Osteoblast (primary cell): ENCODE results near the gene SPATA3. TPM values are rescaled to one million over a fixed set of nuclear protein-coding genes. Genes with fewer than 3 reads are reported as not detected.

ENCODE experiments used
- DNase-seq: peaks from one replicate; pipeline ENCODE4 v3.0.0; 2011; ENCODE audit warnings: low spot score, mixed read lengths; ENCODE audit not compliant: insufficient read length; ENCODE audit errors: missing footprints
- H2AFZ ChIP-seq: 2 replicates; pipeline ENCODE4 v1.6.0; 2011; ENCODE audit warnings: mild to moderate bottlenecking, low read length
- H3K27ac ChIP-seq: 2 replicates; pipeline ENCODE4 v1.5.1; 2011; ENCODE audit warnings: mild to moderate bottlenecking, low read depth, low read length, moderate library complexity
- H3K27me3 ChIP-seq: 2 replicates; pipeline ENCODE4 v1.6.0; 2012; ENCODE audit warnings: mild to moderate bottlenecking, control low read depth, inconsistent platforms, low read length, moderate library complexity; ENCODE audit not compliant: insufficient read depth
- H3K36me3 ChIP-seq: 2 replicates; pipeline ENCODE4 v1.5.1; 2011; ENCODE audit warnings: mild to moderate bottlenecking, low read length, control low read depth, moderate library complexity; ENCODE audit not compliant: insufficient read depth
- H3K4me1 ChIP-seq: 2 replicates; pipeline ENCODE4 v1.5.1; 2011; ENCODE audit warnings: mild to moderate bottlenecking, low read length, control low read depth, moderate library complexity; ENCODE audit not compliant: insufficient read depth
- H3K4me2 ChIP-seq: 2 replicates; pipeline ENCODE4 v1.6.0; 2011; ENCODE audit warnings: mild to moderate bottlenecking, low read length; ENCODE audit not compliant: insufficient read depth
- H3K4me3 ChIP-seq: fragments of 200-600 bp; sonication (generic); 3 replicates; pipeline ENCODE4 v1.5.1; 2012; ENCODE audit warnings: mild to moderate bottlenecking, low read length, inconsistent platforms; ENCODE audit not compliant: insufficient read depth
- H3K79me2 ChIP-seq: 2 replicates; pipeline ENCODE4 v1.6.0; 2012; ENCODE audit warnings: mild to moderate bottlenecking, low read length, control low read depth, inconsistent platforms; ENCODE audit not compliant: insufficient read depth
- H3K9me3 ChIP-seq: 2 replicates; pipeline ENCODE4 v1.5.1; 2011; ENCODE audit warnings: low read depth, low read length, control low read depth
- H4K20me1 ChIP-seq: 2 replicates; pipeline ENCODE4 v1.6.0; 2012; ENCODE audit warnings: mild to moderate bottlenecking, low read length, control low read depth; ENCODE audit not compliant: insufficient read depth
- CTCF ChIP-seq: IDR thresholded peaks from 2 replicates; pipeline ENCODE4 v1.5.1; 2011; ENCODE audit warnings: mild to moderate bottlenecking, low read depth, low read length, moderate library complexity; ENCODE audit errors: extremely low read depth
- total RNA-seq: library from RNA; depleted of rRNA; stranded (reverse); fragments of >200 nt; gene quantifications from 2 replicates; pipeline ENCODE4 v1.2.3, GENCODE V29; 2012

Gene SPATA3
- total RNA-seq, 1 donor = not detected

GRCh38 chr2:231039821-231040364 is 44.0 kb downstream of the SPATA3 start:
- Histone ChIP-seq H3K27me3 (peaks cover 59% of the 10 kb centered on the region), H3K36me3 (no peaks in the 10 kb centered on the region), H3K4me1 (no peaks in the 10 kb centered on the region), H4K20me1 (no peaks in the 10 kb centered on the region), H3K79me2 (no peaks in the 10 kb centered on the region), H3K4me2 (no peak overlapping the region), H3K4me3 (no peak overlapping the region), H2AFZ (no peak overlapping the region), H3K9me3 (no peaks in the 10 kb centered on the region), H3K27ac (no peak overlapping the region)
- DNase-seq = no peak
- no peak for TF ChIP-seq CTCF

- Histone ChIP-seq H2AFZ (no peak overlapping the region), H3K9me3 (no peaks in the 10 kb centered on the region), H3K79me2 (no peaks in the 10 kb centered on the region), H3K4me2 (no peak overlapping the region), H4K20me1 (no peaks in the 10 kb centered on the region), H3K27me3 (peaks cover 49% of the 10 kb centered on the region), H3K4me3 (no peak overlapping the region), H3K4me1 (no peaks in the 10 kb centered on the region), H3K36me3 (no peaks in the 10 kb centered on the region), H3K27ac (no peak overlapping the region)
- no peak for DNase-seq
- TF ChIP-seq CTCF = no peak
Measured at GRCh38 chr2:231041061-231041689, 45.3 kb downstream of the SPATA3 start.

- Histone ChIP-seq H3K4me2 (no peak overlapping the region), H4K20me1 (no peaks in the 10 kb centered on the region), H3K27ac (no peak overlapping the region), H3K27me3 (peaks cover 55% of the 10 kb centered on the region), H3K36me3 (no peaks in the 10 kb centered on the region), H3K4me1 (no peaks in the 10 kb centered on the region), H3K79me2 (no peaks in the 10 kb centered on the region), H2AFZ (no peak overlapping the region), H3K4me3 (no peak overlapping the region), H3K9me3 (no peaks in the 10 kb centered on the region)
- no peak for DNase-seq
- TF ChIP-seq CTCF = no peak
Measured at GRCh38 chr2:231043796-231044195, 47.9 kb downstream of the SPATA3 start.

- no peak overlapping the region for H2AFZ ChIP-seq
- no peaks in the 10 kb centered on the region for H4K20me1 ChIP-seq
- peaks cover 42% of the 10 kb centered on the region for H3K27me3 ChIP-seq
- no peaks in the 10 kb centered on the region for H3K79me2 ChIP-seq
- no peaks in the 10 kb centered on the region for H3K36me3 ChIP-seq
- no peak overlapping the region for H3K4me2 ChIP-seq
- DNase-seq = no peak
- H3K9me3 ChIP-seq = no peaks in the 10 kb centered on the region
- no peaks in the 10 kb centered on the region for H3K4me1 ChIP-seq
- H3K27ac ChIP-seq = no peak overlapping the region
- no peak overlapping the region for H3K4me3 ChIP-seq
- TF ChIP-seq CTCF = no peak
Measured at GRCh38 chr2:231046916-231047273, 51.0 kb downstream of the SPATA3 start.
